ENCODE results near the gene DDR2.

Gene DDR2

DNA sequence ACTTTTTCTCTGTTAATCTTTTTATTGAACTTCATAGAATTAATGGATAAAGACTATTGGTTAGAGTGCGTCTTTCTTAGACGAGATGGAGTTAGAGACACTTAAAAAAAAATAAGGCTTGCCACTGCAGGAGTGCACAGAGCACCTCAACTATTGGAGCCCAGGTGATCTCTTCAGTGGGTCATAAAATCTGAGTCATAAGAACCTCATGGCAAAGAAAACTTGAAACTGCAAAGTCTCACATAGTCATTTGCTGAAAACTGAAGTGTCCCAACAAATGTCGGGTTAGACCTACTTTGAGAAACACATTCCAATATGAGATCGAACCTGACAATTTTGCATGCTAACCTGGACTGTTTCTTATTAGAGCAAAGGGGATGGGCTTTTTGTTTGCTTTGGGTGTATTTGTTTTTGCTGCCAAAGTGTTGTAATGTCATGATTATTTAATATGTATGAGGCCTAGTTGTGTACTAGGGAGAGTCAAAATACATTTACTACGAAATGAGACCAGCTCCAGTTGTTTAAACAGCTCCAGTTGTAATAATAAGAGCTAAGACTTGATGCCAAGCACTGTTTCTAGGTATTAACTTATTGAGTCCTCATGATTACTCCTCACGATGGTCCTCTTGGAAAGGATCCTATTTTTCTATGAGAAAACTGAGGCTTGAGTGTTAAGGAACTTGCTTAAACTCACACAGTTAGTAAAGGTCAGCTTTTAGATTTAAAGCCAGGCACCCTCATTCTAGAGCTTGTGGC is 65.1 kb downstream of the DDR2 start:
- no peaks in the 10 kb centered on the region for H3K9me3 ChIP-seq
- no peak overlapping the region for H3K4me3 ChIP-seq
- H3K36me3 ChIP-seq = peaks cover 0 to 4% (median 0%) of the 10 kb centered on the region in 3 donors
- no peaks in the 10 kb centered on the region for H3K27me3 ChIP-seq
- intact Hi-C loops (cut with DNase I; ENCODE audit: low total_unique reads) = no loop called here
- peaks cover 0 to 24% (median 11%) of the 10 kb centered on the region in 4 donors for H3K4me1 ChIP-seq
- DNase-seq = no peak
- TF ChIP-seq CTCF (IDR thresholded peaks at IDR 0.05) = no peak
- H3K27ac ChIP-seq = peak overlapping the region in 1 of 2 donors; percentile 37

- no peak for DNase-seq
- no peak for TF ChIP-seq CTCF (IDR thresholded peaks at IDR 0.05)
- Histone ChIP-seq H3K4me3 (no peak overlapping the region), H3K27ac (no peak overlapping the region), H3K36me3 (peaks cover 0 to 4% (median 0%) of the 10 kb centered on the region in 3 donors), H3K27me3 (no peaks in the 10 kb centered on the region), H3K4me1 (peaks cover 0 to 24% (median 13%) of the 10 kb centered on the region in 4 donors), H3K9me3 (no peaks in the 10 kb centered on the region)
- intact Hi-C loops (cut with DNase I; ENCODE audit: low total_unique reads) = no loop called here
Observed at GRCh38 chr1:162699366-162699765, 67.1 kb downstream of the DDR2 start.

DNA sequence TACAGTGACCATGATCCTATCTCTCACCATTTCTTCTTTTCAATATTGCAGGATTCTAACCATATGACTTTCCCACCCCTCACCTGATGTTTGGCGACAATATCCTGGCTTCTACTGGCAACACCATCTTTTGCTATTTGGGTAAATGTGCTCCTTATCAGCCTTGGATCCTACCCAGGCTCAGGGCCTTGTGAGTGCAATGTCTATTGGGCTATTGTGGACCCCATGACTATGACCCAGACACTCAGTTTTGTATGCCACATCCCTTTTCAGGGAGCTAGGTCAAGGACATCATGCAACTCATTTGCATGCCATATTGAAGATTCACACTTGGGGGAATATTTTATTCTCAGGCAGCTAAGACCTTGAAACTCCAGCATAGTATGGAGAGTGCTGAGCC is 67.9 kb downstream of the DDR2 start:
- H3K4me3 ChIP-seq = no peak overlapping the region
- no peak for TF ChIP-seq CTCF (IDR thresholded peaks at IDR 0.05)
- DNase-seq = no peak
- H3K4me1 ChIP-seq = peaks cover 0 to 30% (median 19%) of the 10 kb centered on the region in 4 donors
- H3K27me3 ChIP-seq = no peaks in the 10 kb centered on the region
- no peaks in the 10 kb centered on the region for H3K9me3 ChIP-seq
- H3K27ac ChIP-seq = no peak overlapping the region
- intact Hi-C loops (cut with DNase I; ENCODE audit: low total_unique reads) = no loop called here
- H3K36me3 ChIP-seq = peaks cover 0 to 4% (median 0%) of the 10 kb centered on the region in 3 donors

- Histone ChIP-seq H3K9me3 (no peaks in the 10 kb centered on the region), H3K4me3 (no peak overlapping the region), H3K27me3 (no peaks in the 10 kb centered on the region), H3K27ac (no peak overlapping the region), H3K4me1 (peaks cover 0 to 27% (median 18%) of the 10 kb centered on the region in 4 donors), H3K36me3 (peaks cover 0 to 4% (median 0%) of the 10 kb centered on the region in 3 donors)
- DNase-seq = no peak
- intact Hi-C loops (cut with DNase I; ENCODE audit: low total_unique reads) = no loop called here
- TF ChIP-seq CTCF (IDR thresholded peaks at IDR 0.05) = no peak
Observed at GRCh38 chr1:162701286-162701685, 69.0 kb downstream of the DDR2 start.

- peaks cover 0 to 4% (median 0%) of the 10 kb centered on the region in 3 donors for H3K36me3 ChIP-seq
- no peak overlapping the region for H3K4me3 ChIP-seq
- TF ChIP-seq CTCF (IDR thresholded peaks at IDR 0.05) = no peak
- H3K9me3 ChIP-seq = no peaks in the 10 kb centered on the region
- H3K27me3 ChIP-seq = no peaks in the 10 kb centered on the region
- DNase-seq = no peak
- H3K27ac ChIP-seq = no peak overlapping the region
- H3K4me1 ChIP-seq = peaks cover 0 to 14% (median 10%) of the 10 kb centered on the region in 4 donors
- intact Hi-C loops (cut with DNase I; ENCODE audit: low total_unique reads) = no loop called here
Observed at GRCh38 chr1:162702628-162703027, 70.4 kb downstream of the DDR2 start.
